Endothelial cell of umbilical vein (primary cell): ENCODE measurements around the gene FBXO9. TPM values are rescaled to one million over a fixed set of nuclear protein-coding genes. Genes with fewer than 3 reads are reported as not detected.

ENCODE experiments used
- BruUV-seq: library from RNA; stranded (reverse); fragments of 400-500 nt; replicated peaks from 2 replicates; lab custom pipeline; 2021; lab: Mats Ljungman, UMichigan
- CTCF ChIA-PET: fragments of 300-600, 350-600 bp; sonication (Branson Sonifier 250); formaldehyde crosslinking; loops from one replicate; lab custom pipeline; 2021; ENCODE audit warnings: antibody characterized with exemption, inconsistent platforms; lab: Charles Lee
- POLR2A ChIA-PET: fragments of 300-600, 350-600 bp; sonication (Branson Sonifier 250); formaldehyde crosslinking; loops from one replicate; lab custom pipeline; 2021; ENCODE audit warnings: antibody characterized with exemption, inconsistent platforms; lab: Charles Lee
- DNase-seq: peaks from one replicate; pipeline ENCODE4 v3.0.0-alpha.2; 2011; ENCODE audit warnings: low read depth, low spot score
- FAIRE-seq: peaks from 2 replicates; lab custom pipeline; 2011; peaks lifted over from hg19 to GRCh38; lab: Jason Lieb, UNC
- H2AFZ ChIP-seq: 2 replicates; pipeline ENCODE4 v1.6.0; 2012; ENCODE audit warnings: low read depth, low read length, control low read depth, inconsistent platforms
- H3K27ac ChIP-seq: 2 replicates; pipeline ENCODE4 v1.5.1; 2011; ENCODE audit warnings: low read depth, mild to moderate bottlenecking, control low read depth, low read length, moderate library complexity; ENCODE audit not compliant: insufficient read depth
- H3K27me3 ChIP-seq, 2 experiments: 2 replicates each; pipeline versions ENCODE4 v1.6.0 to v1.6.1; 2011; ENCODE audit warnings: low read length in 2 of 2, mixed read lengths in 1 of 2; ENCODE audit not compliant: control insufficient read depth in 2 of 2, insufficient read depth in 2 of 2
- H3K36me3 ChIP-seq, 2 experiments: 2 replicates in 1 of 2; 3 replicates in 1 of 2; pipeline ENCODE4 v1.5.1; 2011; ENCODE audit warnings: low read length in 2 of 2, mild to moderate bottlenecking in 1 of 2, moderate library complexity in 1 of 2; ENCODE audit not compliant: control insufficient read depth in 2 of 2, insufficient read depth in 2 of 2; ENCODE audit errors: extremely low read depth in 1 of 2
- H3K4me1 ChIP-seq: 3 replicates; pipeline ENCODE4 v1.5.1; 2011; ENCODE audit warnings: mild to moderate bottlenecking, low read length; ENCODE audit not compliant: control insufficient read depth, insufficient read depth; ENCODE audit errors: extremely low read depth
- H3K4me2 ChIP-seq: 2 replicates; pipeline ENCODE4 v1.6.1; 2011; ENCODE audit warnings: low read length, control low read depth, mixed read lengths; ENCODE audit not compliant: insufficient read depth
- H3K4me3 ChIP-seq, 3 experiments: fragments of 200-600 bp in 1 of 3; sonication (generic), shearing (Covaris generic) in 1 of 3; replicated peaks in 1 of 3; 2 replicates each; pipeline ENCODE4 v1.5.1; 2011 to 2016; ENCODE audit warnings: control low read depth in 3 of 3, low read length in 3 of 3, mild to moderate bottlenecking in 2 of 3, inconsistent platforms in 1 of 3, low read depth in 1 of 3, moderate library complexity in 1 of 3; ENCODE audit not compliant: insufficient read depth in 1 of 3
- H3K79me2 ChIP-seq: 2 replicates; pipeline ENCODE4 v1.6.0; 2012; ENCODE audit warnings: low read length, inconsistent platforms; ENCODE audit not compliant: control insufficient read depth, insufficient read depth
- H3K9ac ChIP-seq: replicated peaks from 2 replicates; pipeline ENCODE3; 2011; ENCODE audit warnings: low read length, control low read depth; ENCODE audit not compliant: insufficient read depth; ENCODE audit errors: extremely low read depth
- H3K9me1 ChIP-seq: replicated peaks from 3 replicates; pipeline ENCODE4 v1.6.0; 2011; ENCODE audit warnings: mild to moderate bottlenecking, low read length; ENCODE audit not compliant: control insufficient read depth, insufficient read depth; ENCODE audit errors: extremely low read depth
- H3K9me3 ChIP-seq: replicated peaks from 2 replicates; pipeline ENCODE4 v1.5.1; 2012; ENCODE audit warnings: low read length, inconsistent platforms; ENCODE audit not compliant: control insufficient read depth, insufficient read depth
- H4K20me1 ChIP-seq: replicated peaks from 2 replicates; pipeline ENCODE3; 2011; ENCODE audit warnings: mild to moderate bottlenecking, low read length; ENCODE audit not compliant: control insufficient read depth, insufficient read depth; ENCODE audit errors: extremely low read depth
- EZH2 ChIP-seq: IDR thresholded peaks from 2 replicates; pipeline ENCODE4 v1.6.1; 2012; ENCODE audit warnings: borderline replicate concordance, low read depth, mild to moderate bottlenecking, moderate library complexity, low read length, inconsistent platforms; ENCODE audit not compliant: severe bottlenecking
- FOS ChIP-seq: IDR thresholded peaks from 2 replicates; pipeline ENCODE4 v1.6.1; 2011; ENCODE audit warnings: mild to moderate bottlenecking, low read length, moderate library complexity, borderline replicate concordance; ENCODE audit not compliant: insufficient read depth
- GATA2 ChIP-seq: IDR thresholded peaks from 2 replicates; pipeline ENCODE4 v1.7.0; 2011; ENCODE audit warnings: low read depth, mild to moderate bottlenecking, moderate library complexity, mixed read lengths, low read length; ENCODE audit not compliant: insufficient read length, insufficient read depth
- JUN ChIP-seq: IDR thresholded peaks from 2 replicates; pipeline ENCODE4 v1.6.1; 2011; ENCODE audit warnings: borderline replicate concordance, low read depth; ENCODE audit not compliant: insufficient read length, insufficient read depth
- MYC ChIP-seq: IDR thresholded peaks from one replicate; pipeline ENCODE4 v1.6.1; 2011; ENCODE audit warnings: mild to moderate bottlenecking, low read depth, low read length
- POLR2A ChIP-seq: IDR thresholded peaks from 2 replicates; pipeline ENCODE4 v1.6.1; 2012; ENCODE audit warnings: low read depth, mild to moderate bottlenecking, control low read depth, low read length
- POLR2AphosphoS5 ChIP-seq: IDR thresholded peaks from 2 replicates; pipeline ENCODE4 v1.6.1; 2012; ENCODE audit warnings: low read depth, mild to moderate bottlenecking, control low read depth, low read length, moderate library complexity; ENCODE audit not compliant: insufficient read depth
- dilution Hi-C: fragments of 300-500 bp; cut with MboI; formaldehyde crosslinking; loops from one replicate; pipeline ENCODE4 v1.15.0; 2019; ENCODE audit warnings: low sequenced_read_pairs; ENCODE audit not compliant: extremely low pct_ligation_motif_present
- intact Hi-C: fragments of 100-400 bp; cut with micrococcal nuclease; formaldehyde crosslinking; loops from one replicate; pipeline ENCODE4 v1.10.0; 2022
- polyA plus RNA-seq, 4 experiments: library from polyadenylated mRNA; depleted of rRNA in 3 of 4; stranded (reverse) in 3 of 4; unstranded in 1 of 4; fragments of >200 nt; gene quantifications; 2 replicates each; pipeline versions ENCODE4 v1.2.1 to v1.2.3, GENCODE V29; 2011 to 2012; ENCODE audit warnings: missing spikeins in 1 of 4
- total RNA-seq: library from RNA; stranded (reverse); gene quantifications from 2 replicates; pipeline ENCODE4 v1.2.3, GENCODE V29; 2021
- TF ChIP-seq, protein P1 (sequence below), 2 donors: IDR thresholded peaks; 1 replicate in 1 of 2; 2 replicates in 1 of 2; pipeline ENCODE4 v1.5.1; 2011; ENCODE audit warnings: low read length in 2 of 2, mild to moderate bottlenecking in 2 of 2, moderate library complexity in 2 of 2, control low read depth in 1 of 2, inconsistent platforms in 1 of 2, low read depth in 1 of 2; ENCODE audit not compliant: insufficient read depth in 1 of 2; ENCODE audit errors: extremely low read depth in 1 of 2
- TF ChIP-seq, protein P2 (sequence below): IDR thresholded peaks from 2 replicates; pipeline ENCODE4 v1.6.1; 2011; ENCODE audit not compliant: insufficient read depth, insufficient read length

FBXO9 gene
- total and polyA plus RNA-seq, 2 donors (not counting 3 experiments of a cell fraction or from before 2014, with no cell fraction given), result 48.1 to 58.9 TPM

DNA sequence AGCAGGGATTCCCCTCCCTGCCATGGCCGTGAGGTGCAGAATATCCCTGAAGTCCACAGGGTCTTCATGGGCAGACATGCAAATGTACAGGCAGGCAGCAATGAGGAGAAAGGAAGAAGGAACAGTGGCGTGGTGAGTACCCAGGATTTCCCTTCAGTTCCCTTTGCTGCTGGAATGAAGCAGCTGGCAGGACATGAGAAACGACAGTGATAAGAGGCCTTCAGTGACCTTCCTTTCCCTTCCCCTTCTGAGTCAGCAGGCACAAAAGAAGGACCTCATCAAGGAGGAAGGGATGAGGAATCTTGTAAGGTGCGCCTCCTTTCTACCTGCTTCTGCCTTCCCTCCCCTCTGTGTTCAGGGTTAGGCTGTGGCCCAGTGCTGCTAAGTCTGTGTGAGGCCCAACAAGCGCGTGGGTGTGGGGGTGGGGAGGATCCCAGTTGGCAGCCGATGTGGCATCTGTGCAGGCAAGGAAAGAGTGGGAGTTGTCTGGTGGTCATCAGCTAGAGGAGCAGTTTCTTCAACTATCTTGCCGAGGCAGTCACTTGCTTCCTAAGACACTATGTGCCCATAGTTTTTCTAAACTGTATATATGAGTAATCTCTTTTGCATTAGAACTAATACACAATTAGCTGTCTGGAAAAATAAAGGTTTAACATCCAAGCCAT is 29.5 kb upstream of the FBXO9 start:
- peak; percentile 28 for DNase-seq
- peak; percentile 76 for FAIRE-seq
- dilution Hi-C loops, result no loop called here
- peaks cover 17% of the 10 kb centered on the region for H3K4me1 ChIP-seq
- no peaks in the 10 kb centered on the region for H3K79me2 ChIP-seq
- CTCF ChIA-PET, result no interaction called here
- intact Hi-C loops, result no loop called here
- no peaks in the 10 kb centered on the region for H3K27me3 ChIP-seq
- no peak overlapping the region for H3K9ac ChIP-seq
- no peak overlapping the region for H3K4me2 ChIP-seq
- H3K4me3 ChIP-seq, result no peak overlapping the region
- TF ChIP-seq FOS (peak; percentile 17), GATA2 (peak; percentile 40), MYC (no peak)
- H3K9me1 ChIP-seq, result no peaks in the 10 kb centered on the region
- POLR2A ChIA-PET, result no interaction called here
- H3K27ac ChIP-seq, result no peak overlapping the region
- no TSS peak for BruUV-seq
- no peaks in the 10 kb centered on the region for H3K9me3 ChIP-seq
- H2AFZ ChIP-seq, result no peak overlapping the region
- H3K36me3 ChIP-seq, result peaks cover under 1 to 4% of the 10 kb centered on the region in 2 experiments
- no peaks in the 10 kb centered on the region for H4K20me1 ChIP-seq

DNA sequence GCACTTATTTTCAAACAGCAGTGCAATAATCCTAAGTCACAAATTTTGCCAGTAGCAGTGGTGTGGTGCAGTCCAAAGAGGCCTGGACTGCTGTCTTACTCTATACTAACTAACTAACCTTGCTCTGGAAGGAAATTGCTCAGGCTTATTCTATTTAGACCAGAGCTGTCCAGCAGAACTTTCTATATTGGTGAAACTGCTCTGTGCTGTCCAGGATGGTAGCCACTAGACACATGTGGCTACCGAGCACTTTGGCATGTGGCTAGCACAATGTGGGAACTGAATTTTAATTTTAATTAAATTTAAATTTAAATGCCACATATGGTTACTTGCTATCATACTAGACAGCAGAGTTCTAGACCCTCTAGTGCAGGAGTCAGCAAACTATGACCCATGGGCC is 27.1 kb upstream of the FBXO9 start:
- no peaks in the 10 kb centered on the region for H4K20me1 ChIP-seq
- no peak for FAIRE-seq
- intact Hi-C loops, result no loop called here
- POLR2A ChIA-PET, result no interaction called here
- H3K27me3 ChIP-seq, result no peaks in the 10 kb centered on the region
- H3K27ac ChIP-seq, result no peak overlapping the region
- no TSS peak for BruUV-seq
- H3K9ac ChIP-seq, result no peak overlapping the region
- no peak overlapping the region for H3K4me3 ChIP-seq
- no peaks in the 10 kb centered on the region for H3K79me2 ChIP-seq
- TF ChIP-seq, protein P1, sequence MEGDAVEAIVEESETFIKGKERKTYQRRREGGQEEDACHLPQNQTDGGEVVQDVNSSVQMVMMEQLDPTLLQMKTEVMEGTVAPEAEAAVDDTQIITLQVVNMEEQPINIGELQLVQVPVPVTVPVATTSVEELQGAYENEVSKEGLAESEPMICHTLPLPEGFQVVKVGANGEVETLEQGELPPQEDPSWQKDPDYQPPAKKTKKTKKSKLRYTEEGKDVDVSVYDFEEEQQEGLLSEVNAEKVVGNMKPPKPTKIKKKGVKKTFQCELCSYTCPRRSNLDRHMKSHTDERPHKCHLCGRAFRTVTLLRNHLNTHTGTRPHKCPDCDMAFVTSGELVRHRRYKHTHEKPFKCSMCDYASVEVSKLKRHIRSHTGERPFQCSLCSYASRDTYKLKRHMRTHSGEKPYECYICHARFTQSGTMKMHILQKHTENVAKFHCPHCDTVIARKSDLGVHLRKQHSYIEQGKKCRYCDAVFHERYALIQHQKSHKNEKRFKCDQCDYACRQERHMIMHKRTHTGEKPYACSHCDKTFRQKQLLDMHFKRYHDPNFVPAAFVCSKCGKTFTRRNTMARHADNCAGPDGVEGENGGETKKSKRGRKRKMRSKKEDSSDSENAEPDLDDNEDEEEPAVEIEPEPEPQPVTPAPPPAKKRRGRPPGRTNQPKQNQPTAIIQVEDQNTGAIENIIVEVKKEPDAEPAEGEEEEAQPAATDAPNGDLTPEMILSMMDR (IDR thresholded peaks at IDR 0.05; ENCODE audit: extremely low read depth in 1 of 2, insufficient read depth in 1 of 2, low read depth in 1 of 2, low read length in 2 of 2), result no peak
- TF ChIP-seq MYC (no peak), FOS (no peak), POLR2A (no peak), POLR2AphosphoS5 (no peak), GATA2 (no peak), JUN (no peak), EZH2 (no peak)
- TF ChIP-seq, protein P2, sequence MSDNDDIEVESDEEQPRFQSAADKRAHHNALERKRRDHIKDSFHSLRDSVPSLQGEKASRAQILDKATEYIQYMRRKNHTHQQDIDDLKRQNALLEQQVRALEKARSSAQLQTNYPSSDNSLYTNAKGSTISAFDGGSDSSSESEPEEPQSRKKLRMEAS, result no peak
- peaks cover 30% of the 10 kb centered on the region for H3K4me1 ChIP-seq
- CTCF ChIA-PET, result interaction anchor here (1.1 kb wide), 1 partner anchor 42 kb away, joined by 6 read pairs; no protein-coding TSS in a partner anchor
- H3K9me3 ChIP-seq, result no peaks in the 10 kb centered on the region
- dilution Hi-C loops, result no loop called here
- no peak overlapping the region for H2AFZ ChIP-seq
- H3K36me3 ChIP-seq, result peaks cover 2 to 4% of the 10 kb centered on the region in 2 experiments
- no peak overlapping the region for H3K4me2 ChIP-seq
- no peaks in the 10 kb centered on the region for H3K9me1 ChIP-seq
- DNase-seq, result no peak
